A549 (cell line): Measurements from ENCODE around the gene CDYL. TPM values are rescaled to one million over a fixed set of nuclear protein-coding genes. Genes with fewer than 3 reads are reported as not detected.

ENCODE experiments used
- ATAC-seq, 2 experiments: fragments of 200-7000 bp in 1 of 2; fragments of >200 bp in 1 of 2; cut with Nextera tagmentation in 1 of 2; cut with Tn5 transposase in 1 of 2; 3 replicates each; pipeline versions ENCODE4 v1.8.0 to v1.9.1; 2018 to 2020; ENCODE audit warnings: mild to moderate bottlenecking in 1 of 2, moderate library complexity in 1 of 2
- CTCF ChIA-PET: fragments of 300-600 bp; sonication (Branson Sonifier 250); formaldehyde crosslinking; extraction: SDS; loops from one replicate; lab custom pipeline; 2021; ENCODE audit warnings: antibody characterized with exemption, inconsistent platforms; lab: Yijun Ruan, JAX
- POLR2A ChIA-PET: fragments of 350-600 bp; formaldehyde crosslinking; extraction: SDS; loops from one replicate; lab custom pipeline; 2021; ENCODE audit warnings: antibody characterized with exemption, inconsistent platforms; lab: Yijun Ruan, JAX
- DNase-seq, 2 experiments: peaks; one replicate each; pipeline versions ENCODE4 v3.0.0 to v3.0.0-alpha.2; 2011 to 2016; ENCODE audit warnings: low read depth in 1 of 2, low spot score in 1 of 2
- FAIRE-seq: peaks from 2 replicates; lab custom pipeline; 2011; peaks lifted over from hg19 to GRCh38; lab: Jason Lieb, UNC
- H3K27ac ChIP-seq, 2 experiments: fragments of >200 bp; sonication (Bioruptor Twin); formaldehyde crosslinking; 3 replicates each; pipeline ENCODE4 v1.5.1; 2016 to 2017
- H3K4me1 ChIP-seq: fragments of >200 bp; sonication (Bioruptor Twin); formaldehyde crosslinking; 3 replicates; pipeline ENCODE4 v1.6.1; 2016
- H3K4me2 ChIP-seq: fragments of >200 bp; sonication (Bioruptor Twin); formaldehyde crosslinking; 3 replicates; pipeline ENCODE4 v1.6.1; 2016
- H3K4me3 ChIP-seq: fragments of >200 bp; sonication (Bioruptor Twin); formaldehyde crosslinking; 3 replicates; pipeline ENCODE4 v1.5.1; 2016
- H3K9me3 ChIP-seq: fragments of >200 bp; sonication (Bioruptor Twin); formaldehyde crosslinking; 3 replicates; pipeline ENCODE4 v1.6.1; 2016
- ATOH8 ChIP-seq: fragments of 250-450 bp; sonication (Bioruptor Pico); IDR thresholded peaks from 2 replicates; pipeline ENCODE4 v1.5.0; 2020; ENCODE audit warnings: low read depth, mild to moderate bottlenecking, moderate library complexity
- CHD2 ChIP-seq: fragments of 150-350 bp; IDR thresholded peaks from 2 replicates; pipeline ENCODE4 v1.6.1; 2014; ENCODE audit warnings: low read length; ENCODE audit not compliant: partially characterized antibody
- EHMT2 ChIP-seq: fragments of 200-600 bp; sonication (generic); IDR thresholded peaks from 2 replicates; pipeline ENCODE4 v1.6.1; 2016; ENCODE audit warnings: antibody characterized with exemption, low read depth, mild to moderate bottlenecking, moderate library complexity
- FOXS1 ChIP-seq: fragments of 250-450 bp; sonication (Bioruptor Pico); IDR thresholded peaks from 2 replicates; pipeline ENCODE4 v1.5.0; 2020; ENCODE audit warnings: mild to moderate bottlenecking, moderate library complexity
- GATA3 ChIP-seq: IDR thresholded peaks from 2 replicates; pipeline ENCODE4 v1.6.1; 2012; ENCODE audit warnings: borderline replicate concordance
- HDAC2 ChIP-seq: fragments of 200-600 bp; sonication (generic); IDR thresholded peaks from 2 replicates; pipeline ENCODE4 v1.6.1; 2016
- HOXA7 ChIP-seq: fragments of 250-450 bp; sonication (Bioruptor Pico); IDR thresholded peaks from 2 replicates; pipeline ENCODE4 v1.5.0; 2020; ENCODE audit warnings: mild to moderate bottlenecking, moderate library complexity
- JUN ChIP-seq, 2 experiments: fragments of >200 bp; sonication (Bioruptor Twin); formaldehyde crosslinking; IDR thresholded peaks; 2 replicates in 1 of 2; 3 replicates in 1 of 2; pipeline ENCODE4 v1.6.1; 2016 to 2017
- KDM1A ChIP-seq: fragments of 200-600 bp; sonication (generic); IDR thresholded peaks from 2 replicates; pipeline ENCODE4 v1.6.1; 2016; ENCODE audit warnings: low read depth, mild to moderate bottlenecking
- KDM5A ChIP-seq: fragments of 200-600 bp; sonication (generic); IDR thresholded peaks from 2 replicates; pipeline ENCODE4 v1.6.1; 2016; ENCODE audit warnings: antibody characterized with exemption, mild to moderate bottlenecking
- MAZ ChIP-seq: fragments of 150-350 bp; IDR thresholded peaks from 2 replicates; pipeline ENCODE4 v1.6.1; 2014; ENCODE audit warnings: antibody characterized with exemption, low read depth, low read length, borderline replicate concordance
- NFE2L2 ChIP-seq: fragments of 150-350 bp; conservative IDR thresholded peaks from 2 replicates; pipeline ENCODE4 v1.6.1; 2014; ENCODE audit warnings: low read length
- NPAS2 ChIP-seq: fragments of 250-450 bp; sonication (Bioruptor Pico); IDR thresholded peaks from 2 replicates; pipeline ENCODE4 v1.8.0; 2022; ENCODE audit warnings: mild to moderate bottlenecking, moderate library complexity, borderline replicate concordance
- PHF8 ChIP-seq: fragments of 200-600 bp; sonication (generic); IDR thresholded peaks from 2 replicates; pipeline ENCODE4 v1.6.1; 2016; ENCODE audit warnings: low read depth, mild to moderate bottlenecking, antibody characterized with exemption, moderate library complexity, borderline replicate concordance
- POLR2AphosphoS2 ChIP-seq: conservative IDR thresholded peaks from 2 replicates; pipeline ENCODE4 v1.6.1; 2012; ENCODE audit warnings: low read length, improper control_type of control experiment, inconsistent platforms
- RARB ChIP-seq: fragments of 250-450 bp; sonication (Bioruptor Pico); IDR thresholded peaks from 2 replicates; pipeline ENCODE4 v1.8.0; 2021; ENCODE audit warnings: mild to moderate bottlenecking, moderate library complexity
- RCOR1 ChIP-seq: fragments of 150-350 bp; IDR thresholded peaks from 2 replicates; pipeline ENCODE4 v1.6.1; 2014; ENCODE audit warnings: antibody characterized with exemption, low read length, low read depth
- RNF2 ChIP-seq: fragments of 200-600 bp; sonication (generic); IDR thresholded peaks from 2 replicates; pipeline ENCODE4 v1.6.1; 2016; ENCODE audit warnings: low read depth, mild to moderate bottlenecking, antibody characterized with exemption, moderate library complexity, borderline replicate concordance
- SREBF2 ChIP-seq: fragments of 450-650 bp; IDR thresholded peaks from 2 replicates; pipeline ENCODE4 v1.6.1; 2014; ENCODE audit warnings: mild to moderate bottlenecking, moderate library complexity
- TP53 ChIP-seq: fragments of 250-450 bp; sonication (Bioruptor Pico); IDR thresholded peaks from 2 replicates; pipeline ENCODE4 v1.5.0; 2021; ENCODE audit warnings: mild to moderate bottlenecking, moderate library complexity
- USF2 ChIP-seq: fragments of 450-650 bp; IDR thresholded peaks from 2 replicates; pipeline ENCODE4 v1.6.1; 2014; ENCODE audit warnings: antibody characterized with exemption
- ZC3H11A ChIP-seq: fragments of 450-650 bp; IDR thresholded peaks from 2 replicates; pipeline ENCODE4 v1.6.1; 2014; ENCODE audit warnings: antibody characterized with exemption, mild to moderate bottlenecking
- ZFP36 ChIP-seq: fragments of 450-650 bp; IDR thresholded peaks from 2 replicates; pipeline ENCODE4 v1.6.1; 2014; ENCODE audit warnings: borderline replicate concordance; ENCODE audit not compliant: partially characterized antibody
- ZSCAN20 ChIP-seq: fragments of 250-450 bp; sonication (Bioruptor Pico); IDR thresholded peaks from 2 replicates; pipeline ENCODE4 v1.8.0; 2022; ENCODE audit warnings: mild to moderate bottlenecking, moderate library complexity
- WGBS: methylation state at CpG from one replicate; pipeline ENCODE4 v1.1.6; 2017; ENCODE audit errors: missing lambda C conversion rate; 5-methylcytosine and 5-hydroxymethylcytosine counted together
- polyA plus RNA-seq, 4 experiments: library from polyadenylated mRNA; depleted of rRNA in 3 of 4; stranded (reverse); fragments of >200 nt; fragmentation: RNase III in 1 of 4; extraction: RNeasy Plus Mini Kit Qiagen cat#74134 plus additional on column Dnase treatment in 1 of 4; gene quantifications; 2 replicates in 3 of 4; 3 replicates in 1 of 4; pipeline ENCODE4 v1.2.3, GENCODE V29; 2011 to 2017
- TF ChIP-seq, protein P1 (sequence below): IDR thresholded peaks from 2 replicates; pipeline ENCODE4 v1.6.1; 2012

CDYL gene
- polyA plus RNA-seq, 2 of the 4 experiments (the other 2 are of a cell fraction): 18.6 to 42.7 TPM

GRCh38 chr6:4965562-4966389 is 189.6 kb downstream of the CDYL start:
- H3K27ac ChIP-seq: no peak overlapping the region
- H3K4me3 ChIP-seq: no peak overlapping the region
- H3K9me3 ChIP-seq: no peaks in the 10 kb centered on the region
- no peak for ATAC-seq
- 75% methylated on average over 8 of the region's 8 CpGs for WGBS
- H3K4me1 ChIP-seq: no peaks in the 10 kb centered on the region
- POLR2A ChIA-PET: no interaction called here
- CTCF ChIA-PET: no interaction called here
- no peak overlapping the region for H3K4me2 ChIP-seq
- TF ChIP-seq ZSCAN20 (CRISPR knock-in tag) (no peak), USF2 (no peak), GATA3 (no peak), RARB (CRISPR knock-in tag) (no peak), ZC3H11A (no peak), JUN (IDR thresholded peaks at IDR 0.05) (no peak), ZFP36 (no peak), HOXA7 (CRISPR knock-in tag) (no peak), RCOR1 (no peak), RNF2 (no peak), SREBF2 (no peak), EHMT2 (no peak), KDM1A (no peak), KDM5A (no peak)
- TF ChIP-seq, all 56 proteins: peak for 0
- no peak for DNase-seq
- FAIRE-seq: no peak

DNA sequence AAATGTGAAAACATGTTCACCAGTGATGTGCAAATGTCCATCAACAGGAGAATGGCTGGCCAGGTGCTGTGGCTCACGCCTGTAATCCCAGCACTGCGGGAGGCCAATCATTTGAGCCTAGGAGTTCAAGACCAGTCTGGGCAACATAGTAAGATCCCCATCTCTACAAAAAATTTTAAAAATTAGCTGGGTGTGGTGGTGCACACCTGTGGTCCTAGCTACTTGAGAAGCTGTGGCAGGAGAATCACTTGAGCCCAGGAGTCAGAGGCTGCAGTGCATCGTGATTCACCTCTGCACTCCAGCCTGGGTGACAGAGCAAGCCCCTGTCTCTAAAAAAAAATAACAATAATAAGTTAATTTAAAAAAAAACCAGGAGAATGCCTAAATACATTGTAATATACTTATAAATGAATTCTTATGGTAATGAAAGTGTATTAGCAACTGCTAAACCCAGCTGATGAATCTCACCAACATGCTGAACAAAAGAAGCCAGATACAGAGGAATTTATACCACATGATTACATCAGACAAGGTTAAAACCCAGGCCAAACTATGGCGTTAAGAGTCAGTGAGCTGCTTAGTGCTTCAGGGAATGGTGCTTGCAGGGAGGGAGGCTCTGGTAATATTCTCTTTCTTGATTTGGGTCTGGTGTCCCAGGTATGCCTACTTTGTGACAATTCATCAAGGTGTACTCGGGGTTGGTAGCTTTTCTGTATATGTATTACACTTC is 191.3 kb downstream of the CDYL start:
- FAIRE-seq: no peak
- TF ChIP-seq CHD2 (no peak), PHF8 (no peak), HDAC2 (no peak), POLR2AphosphoS2 (no peak), RNF2 (no peak), MAZ (no peak), ATOH8 (CRISPR knock-in tag) (no peak), TP53 (CRISPR knock-in tag) (no peak), FOXS1 (CRISPR knock-in tag) (no peak), SREBF2 (no peak), NPAS2 (CRISPR knock-in tag) (no peak), RCOR1 (no peak), GATA3 (no peak), KDM1A (no peak), NFE2L2 (no peak)
- TF ChIP-seq, protein P1, sequence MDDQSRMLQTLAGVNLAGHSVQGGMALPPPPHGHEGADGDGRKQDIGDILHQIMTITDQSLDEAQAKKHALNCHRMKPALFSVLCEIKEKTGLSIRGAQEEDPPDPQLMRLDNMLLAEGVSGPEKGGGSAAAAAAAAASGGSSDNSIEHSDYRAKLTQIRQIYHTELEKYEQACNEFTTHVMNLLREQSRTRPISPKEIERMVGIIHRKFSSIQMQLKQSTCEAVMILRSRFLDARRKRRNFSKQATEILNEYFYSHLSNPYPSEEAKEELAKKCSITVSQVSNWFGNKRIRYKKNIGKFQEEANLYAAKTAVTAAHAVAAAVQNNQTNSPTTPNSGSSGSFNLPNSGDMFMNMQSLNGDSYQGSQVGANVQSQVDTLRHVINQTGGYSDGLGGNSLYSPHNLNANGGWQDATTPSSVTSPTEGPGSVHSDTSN: no peak
- H3K4me2 ChIP-seq: no peak overlapping the region
- H3K27ac ChIP-seq: no peak overlapping the region
- ATAC-seq: no peak
- no peak for DNase-seq
- 76% methylated on average over 5 of the region's 5 CpGs for WGBS
- POLR2A ChIA-PET: no interaction called here
- no peaks in the 10 kb centered on the region for H3K9me3 ChIP-seq
- CTCF ChIA-PET: interaction anchor here (0.7 kb wide), 1 partner anchor 20 kb away, joined by 3 read pairs; no protein-coding TSS in a partner anchor
- no peak overlapping the region for H3K4me3 ChIP-seq
- H3K4me1 ChIP-seq: no peaks in the 10 kb centered on the region
